Fibroblast of villous mesenchyme (primary cell): ENCODE data around the gene SIX3. TPM values are rescaled to one million over a fixed set of nuclear protein-coding genes. Genes with fewer than 3 reads are reported as not detected.

ENCODE experiments used
- DNase-seq: peaks from one replicate; pipeline ENCODE4 v3.0.0-alpha.2; 2010; ENCODE audit warnings: low read depth
- H3K4me3 ChIP-seq: 2 replicates; pipeline ENCODE4 v1.5.1; 2011; ENCODE audit warnings: low read depth, mild to moderate bottlenecking, low read length
- small RNA-seq: library from RNA; depleted of rRNA; stranded (forward); fragments of <200 nt; gene quantifications from one replicate; pipeline ENCODE3, GENCODE V24; 2012
- total RNA-seq: library from RNA; depleted of rRNA; stranded (reverse); fragments of >200 nt; gene quantifications from 2 replicates; pipeline ENCODE4 v1.2.3, GENCODE V29; 2012
- TF ChIP-seq, protein P1 (sequence below): IDR thresholded peaks from 2 replicates; pipeline ENCODE4 v1.5.1; 2012; ENCODE audit warnings: low read depth, mild to moderate bottlenecking, low read length; ENCODE audit not compliant: insufficient read depth

The SIX3 gene
- total RNA-seq, 1 donor: not detected

DNA sequence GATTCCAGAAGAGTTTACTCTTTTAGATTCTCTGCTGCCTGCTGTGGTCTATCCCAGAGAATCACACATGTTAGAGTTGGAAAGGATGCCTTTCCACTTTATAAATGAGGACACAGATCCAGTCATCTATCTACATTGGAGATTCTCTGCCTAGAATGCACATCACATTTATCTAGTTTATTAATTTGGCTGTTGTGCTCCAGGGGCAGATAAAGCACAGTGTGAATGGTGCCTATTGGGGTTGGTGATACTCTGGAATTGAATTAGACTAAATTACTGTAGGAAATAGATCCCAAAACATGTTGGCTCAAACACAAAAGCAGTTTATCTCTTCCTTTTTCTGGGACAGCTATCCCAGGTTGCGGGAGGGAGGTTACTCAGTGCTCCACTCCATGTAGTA, 52.9 kb downstream of the SIX3 start:
- DNase-seq: no peak
- TF ChIP-seq, protein P1, sequence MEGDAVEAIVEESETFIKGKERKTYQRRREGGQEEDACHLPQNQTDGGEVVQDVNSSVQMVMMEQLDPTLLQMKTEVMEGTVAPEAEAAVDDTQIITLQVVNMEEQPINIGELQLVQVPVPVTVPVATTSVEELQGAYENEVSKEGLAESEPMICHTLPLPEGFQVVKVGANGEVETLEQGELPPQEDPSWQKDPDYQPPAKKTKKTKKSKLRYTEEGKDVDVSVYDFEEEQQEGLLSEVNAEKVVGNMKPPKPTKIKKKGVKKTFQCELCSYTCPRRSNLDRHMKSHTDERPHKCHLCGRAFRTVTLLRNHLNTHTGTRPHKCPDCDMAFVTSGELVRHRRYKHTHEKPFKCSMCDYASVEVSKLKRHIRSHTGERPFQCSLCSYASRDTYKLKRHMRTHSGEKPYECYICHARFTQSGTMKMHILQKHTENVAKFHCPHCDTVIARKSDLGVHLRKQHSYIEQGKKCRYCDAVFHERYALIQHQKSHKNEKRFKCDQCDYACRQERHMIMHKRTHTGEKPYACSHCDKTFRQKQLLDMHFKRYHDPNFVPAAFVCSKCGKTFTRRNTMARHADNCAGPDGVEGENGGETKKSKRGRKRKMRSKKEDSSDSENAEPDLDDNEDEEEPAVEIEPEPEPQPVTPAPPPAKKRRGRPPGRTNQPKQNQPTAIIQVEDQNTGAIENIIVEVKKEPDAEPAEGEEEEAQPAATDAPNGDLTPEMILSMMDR: no peak
- no peak overlapping the region for H3K4me3 ChIP-seq

Small RNA genes lying within 50 kb of the gene (small RNA-seq; reads per million reads assigned to genes)
- gene RF02246 (not detected), gene RF02247 (not detected), gene RF02248 (not detected), gene RF02250 (not detected), gene RF02251 (not detected), gene RF02252 (not detected)

Other genes starting within 250 kb of the SIX3 start
- gene SIX2, start 67.8 kb downstream of the SIX3 start, total RNA-seq: under 0.01 TPM in 1 of 2 replicates, not detected in the other